ENCODE measurements around the gene OXCT1.

- no peak for TF ChIP-seq EZH2 (IDR thresholded peaks at IDR 0.05; ENCODE audit: insufficient read depth, poor library complexity, severe bottlenecking)
- TF ChIP-seq EZH2phosphoT487 (IDR thresholded peaks at IDR 0.05; ENCODE audit: insufficient read depth, low read depth) = no peak
Observed at GRCh38 chr5:41770799-41771198, 99.4 kb downstream of the OXCT1 start.

Data from GM23248 (cell line).